ENCODE measurements around the gene CARTPT.

CARTPT gene

DNA sequence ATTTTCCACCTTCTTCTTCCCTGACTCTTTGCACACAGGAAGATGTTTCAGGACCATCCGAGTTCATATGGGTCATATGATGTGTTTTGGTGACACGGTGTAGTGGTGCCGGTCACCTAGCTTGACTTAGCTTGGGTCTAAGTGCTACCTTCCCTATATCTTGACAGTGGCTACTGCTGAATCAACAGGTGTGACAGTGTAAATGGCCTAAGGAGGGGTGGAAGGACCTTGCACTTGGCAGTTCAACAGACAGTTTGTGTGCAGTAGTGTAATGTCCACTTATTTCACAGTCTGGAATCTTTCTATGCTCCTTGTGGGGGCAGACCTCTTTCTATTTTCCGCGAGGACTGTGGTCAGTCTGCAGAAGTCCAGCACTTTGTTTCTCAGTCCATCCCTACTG, 43.8 kb downstream of the CARTPT start:
- TF ChIP-seq, protein P1, sequence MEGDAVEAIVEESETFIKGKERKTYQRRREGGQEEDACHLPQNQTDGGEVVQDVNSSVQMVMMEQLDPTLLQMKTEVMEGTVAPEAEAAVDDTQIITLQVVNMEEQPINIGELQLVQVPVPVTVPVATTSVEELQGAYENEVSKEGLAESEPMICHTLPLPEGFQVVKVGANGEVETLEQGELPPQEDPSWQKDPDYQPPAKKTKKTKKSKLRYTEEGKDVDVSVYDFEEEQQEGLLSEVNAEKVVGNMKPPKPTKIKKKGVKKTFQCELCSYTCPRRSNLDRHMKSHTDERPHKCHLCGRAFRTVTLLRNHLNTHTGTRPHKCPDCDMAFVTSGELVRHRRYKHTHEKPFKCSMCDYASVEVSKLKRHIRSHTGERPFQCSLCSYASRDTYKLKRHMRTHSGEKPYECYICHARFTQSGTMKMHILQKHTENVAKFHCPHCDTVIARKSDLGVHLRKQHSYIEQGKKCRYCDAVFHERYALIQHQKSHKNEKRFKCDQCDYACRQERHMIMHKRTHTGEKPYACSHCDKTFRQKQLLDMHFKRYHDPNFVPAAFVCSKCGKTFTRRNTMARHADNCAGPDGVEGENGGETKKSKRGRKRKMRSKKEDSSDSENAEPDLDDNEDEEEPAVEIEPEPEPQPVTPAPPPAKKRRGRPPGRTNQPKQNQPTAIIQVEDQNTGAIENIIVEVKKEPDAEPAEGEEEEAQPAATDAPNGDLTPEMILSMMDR (IDR thresholded peaks at IDR 0.05; ENCODE audit: insufficient read depth, missing control alignments), result no peak
- DNase-seq (ENCODE audit: insufficient read length, low spot score) (no peak), FAIRE-seq (no peak)

DNA sequence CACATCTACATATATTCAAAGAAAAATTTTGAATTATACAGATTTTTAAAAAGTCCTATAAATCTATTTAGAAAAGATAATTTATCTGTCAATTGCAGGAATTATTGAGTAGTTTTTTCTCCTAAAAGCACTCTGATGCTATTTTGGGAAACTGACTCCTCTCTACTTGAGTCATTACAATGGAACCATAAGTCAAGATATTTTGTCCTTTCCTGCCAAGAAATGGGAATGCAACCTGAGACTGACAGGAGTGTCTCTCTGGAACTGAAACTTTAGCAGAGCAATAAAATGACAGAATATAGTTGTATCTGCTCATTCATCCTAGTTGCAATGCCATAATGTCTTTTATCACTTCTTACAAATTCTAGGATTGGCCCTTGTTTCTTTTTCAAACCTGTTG, 48.6 kb downstream of the CARTPT start:
- TF ChIP-seq, protein P1 (IDR thresholded peaks at IDR 0.05; ENCODE audit: insufficient read depth, missing control alignments), result no peak

DNA sequence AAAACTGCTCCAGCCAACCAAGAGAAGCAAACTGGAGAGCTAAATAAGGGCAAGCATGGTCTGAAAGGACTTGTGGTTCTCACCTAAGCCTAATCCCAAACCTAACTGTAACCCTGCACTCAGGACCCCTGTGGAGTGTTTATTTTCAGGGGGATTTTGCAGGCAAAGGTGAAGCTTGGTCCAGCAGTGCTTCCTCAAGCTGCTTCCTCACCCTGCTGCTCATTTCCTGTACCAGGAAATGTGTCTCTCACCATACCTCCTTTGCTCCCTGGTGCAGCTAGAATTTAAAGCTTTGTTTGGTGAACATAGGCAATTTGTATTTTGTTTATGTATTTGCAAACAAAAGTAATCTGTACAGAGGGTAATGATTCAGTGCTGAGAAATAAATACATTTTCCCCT, 50.2 kb downstream of the CARTPT start:
- DNase-seq (ENCODE audit: insufficient read length, low spot score) (no peak), FAIRE-seq (no peak)
- TF ChIP-seq, protein P1 (IDR thresholded peaks at IDR 0.05; ENCODE audit: insufficient read depth, missing control alignments), result no peak

More for the DNA sequence above, 48.6 kb downstream of the CARTPT start:
- DNase-seq (ENCODE audit: insufficient read length, low spot score), result no peak
- FAIRE-seq, result no peak

DNA sequence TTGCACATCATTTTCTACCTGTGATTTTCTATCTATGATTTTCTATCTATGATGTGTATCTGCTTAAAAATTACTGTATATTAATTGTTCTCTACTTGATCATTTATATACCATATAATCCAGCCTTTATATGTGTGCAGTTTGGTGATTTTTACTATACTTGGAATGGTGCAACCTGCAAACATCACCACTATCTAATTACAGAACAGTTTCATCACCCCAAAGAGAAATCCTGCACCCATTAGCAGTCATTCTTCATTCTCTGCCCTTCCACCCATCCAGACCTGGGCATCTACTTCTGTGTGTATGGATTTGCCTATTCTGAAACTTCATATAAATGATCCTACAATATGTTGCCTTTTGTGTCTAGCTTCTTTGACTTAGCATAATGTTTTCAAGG, 51.3 kb downstream of the CARTPT start:
- DNase-seq (ENCODE audit: insufficient read length, low spot score) (no peak), FAIRE-seq (no peak)
- TF ChIP-seq, protein P1 (IDR thresholded peaks at IDR 0.05; ENCODE audit: insufficient read depth, missing control alignments), result no peak

Data from D721Med (cell line).